ENCODE measurements around the gene PSMC6.
"Not testable (repeated sequence)": the region's sequence is repeated elsewhere in the genome, so short reads cannot be mapped to it uniquely, and the experiment has no call there.

The PSMC6 gene

DNA sequence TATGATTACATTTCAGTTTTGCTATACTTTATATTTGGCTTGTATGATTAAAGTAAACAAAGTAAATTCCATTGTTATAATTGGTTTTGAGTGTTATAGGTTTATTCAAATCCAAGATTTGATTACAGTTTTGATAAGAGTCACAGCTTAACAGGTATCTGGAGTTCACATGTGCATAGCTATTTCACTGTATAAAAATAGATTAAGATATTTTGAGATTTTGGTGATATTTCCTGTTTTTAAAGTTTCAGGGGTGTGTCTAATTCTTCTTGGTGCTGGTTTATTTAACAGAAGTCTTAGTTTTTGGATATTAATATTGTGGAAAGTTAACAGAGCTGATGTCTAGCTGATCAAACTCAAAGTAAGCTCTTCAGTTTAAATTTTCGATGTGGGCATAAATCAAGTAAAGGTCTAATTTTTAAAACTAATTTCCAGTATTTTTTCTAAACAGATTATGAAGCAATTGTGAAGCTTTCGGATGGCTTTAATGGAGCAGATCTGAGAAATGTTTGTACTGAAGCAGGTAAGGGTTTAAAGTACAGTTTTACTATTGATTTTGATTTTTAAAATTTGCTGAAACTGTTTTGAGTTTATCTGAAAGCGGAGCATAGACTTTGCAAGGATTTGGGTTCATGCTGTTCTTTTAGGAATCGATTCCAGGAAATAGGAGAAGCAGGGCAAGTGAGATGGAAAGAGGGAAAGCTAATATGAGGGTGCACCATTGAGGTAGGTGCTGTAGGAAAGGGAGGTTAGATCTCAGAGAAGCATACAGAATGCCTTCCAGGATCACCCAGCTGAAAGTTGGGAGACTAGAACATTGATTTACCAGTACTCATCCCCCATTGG is 16.7 kb downstream of the PSMC6 start:
- no peak for DNase-seq

DNA sequence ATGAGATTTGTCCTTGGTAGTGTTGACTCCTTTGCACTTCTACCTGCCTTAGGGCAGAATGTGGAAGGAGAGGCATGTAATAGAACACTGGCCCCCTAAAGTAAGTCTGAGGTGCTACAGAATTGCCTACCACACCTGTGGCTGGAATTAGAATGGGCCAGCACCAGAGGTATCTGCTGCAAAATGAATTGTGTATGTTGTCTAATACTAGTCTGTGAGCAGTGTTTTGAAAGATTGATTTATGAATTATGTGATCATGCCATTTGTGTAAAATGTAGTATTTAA is 17.3 kb downstream of the PSMC6 start:
- no peak for DNase-seq

DNA sequence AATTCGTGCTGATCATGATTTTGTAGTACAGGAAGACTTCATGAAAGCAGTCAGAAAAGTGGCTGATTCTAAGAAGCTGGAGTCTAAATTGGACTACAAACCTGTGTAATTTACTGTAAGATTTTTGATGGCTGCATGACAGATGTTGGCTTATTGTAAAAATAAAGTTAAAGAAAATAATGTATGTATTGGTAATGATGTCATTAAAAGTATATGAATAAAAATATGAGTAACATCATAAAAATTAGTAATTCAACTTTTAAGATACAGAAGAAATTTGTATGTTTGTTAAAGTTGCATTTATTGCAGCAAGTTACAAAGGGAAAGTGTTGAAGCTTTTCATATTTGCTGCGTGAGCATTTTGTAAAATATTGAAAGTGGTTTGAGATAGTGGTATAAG is 20.5 kb downstream of the PSMC6 start:
- not testable (repeated sequence) for DNase-seq

DNA sequence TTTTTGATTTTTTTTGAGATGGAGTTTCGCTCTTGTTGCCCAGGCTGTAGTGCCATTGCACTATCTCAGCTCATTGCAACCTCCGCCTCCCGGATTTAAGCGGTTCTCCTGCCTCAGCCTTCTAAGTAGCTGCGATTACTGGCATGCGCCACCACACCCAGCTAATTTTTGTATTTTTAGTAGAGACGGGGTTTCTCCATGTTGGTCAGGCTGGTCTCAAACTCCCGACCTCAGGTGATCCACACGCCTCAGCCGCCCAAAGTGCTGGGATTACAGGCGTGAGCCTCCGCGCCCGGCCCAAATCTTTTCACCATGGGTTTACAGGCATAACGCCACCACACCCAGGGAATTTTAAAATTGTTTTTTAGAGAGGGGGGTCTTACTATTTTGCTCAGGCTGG is 22.0 kb downstream of the PSMC6 start:
- DNase-seq = not testable (repeated sequence)

DNA sequence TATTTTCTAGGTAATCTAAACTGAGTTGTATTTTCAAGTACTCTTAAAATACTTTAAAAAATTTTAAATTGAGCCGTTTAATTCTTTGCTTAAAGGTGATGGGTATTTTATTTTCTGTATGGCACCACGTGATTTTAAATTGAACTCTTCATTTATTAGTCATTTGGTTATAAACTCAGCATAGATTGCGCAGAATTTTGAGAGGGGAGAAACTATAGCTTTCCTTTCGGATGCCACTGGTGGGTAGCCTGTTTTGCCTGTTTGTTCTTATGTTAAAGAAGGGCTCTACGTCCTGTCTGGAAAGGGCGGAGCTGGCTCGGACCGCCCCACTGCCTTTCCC is 22.6 kb downstream of the PSMC6 start:
- no peak for DNase-seq

DNA sequence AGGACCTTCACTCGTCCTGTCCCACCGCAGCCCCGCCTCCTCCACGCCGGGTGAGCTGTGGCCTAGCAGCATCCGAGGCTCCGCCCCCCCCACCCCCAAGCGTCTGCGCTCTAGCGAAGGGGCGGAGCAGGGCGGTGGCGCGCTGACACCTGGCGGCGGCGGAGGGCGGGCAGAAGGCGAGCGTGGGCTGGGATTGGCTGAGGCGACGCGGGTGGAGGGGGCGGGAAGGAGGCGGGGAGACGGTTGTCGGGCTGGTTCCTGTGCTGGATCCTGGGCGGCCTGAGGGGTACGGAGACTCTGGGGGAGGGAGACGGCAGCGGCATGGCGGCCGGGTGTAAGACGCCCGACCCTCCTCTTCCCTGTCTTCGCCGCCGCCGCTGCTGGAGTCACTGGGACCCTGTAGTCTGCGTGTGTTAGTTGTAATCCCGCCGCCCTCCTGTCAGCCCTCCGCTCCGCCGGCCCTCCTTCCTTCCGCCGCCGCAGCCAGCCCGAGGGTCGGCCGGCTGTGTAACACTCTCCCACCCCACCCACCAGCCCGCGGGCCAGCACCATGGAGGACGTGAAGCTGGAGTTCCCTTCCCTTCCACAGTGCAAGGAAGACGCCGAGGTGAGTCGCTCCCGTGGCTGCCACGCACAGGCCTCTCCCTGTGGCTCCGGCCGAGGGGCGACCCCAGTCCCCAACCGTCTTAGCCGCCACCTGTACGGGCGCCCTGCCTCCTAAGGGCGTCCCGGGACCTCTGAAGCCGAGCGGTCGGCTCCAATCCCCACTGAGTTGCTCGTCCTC is 23.1 kb downstream of the PSMC6 start, which contains the start of gene STYX:
STYX (plus strand) TSS at position 242 of the 784 bp plus-strand sequence; CDS start at position 551, 309 bp downstream.
- DNase-seq = peak; percentile 99

DNA sequence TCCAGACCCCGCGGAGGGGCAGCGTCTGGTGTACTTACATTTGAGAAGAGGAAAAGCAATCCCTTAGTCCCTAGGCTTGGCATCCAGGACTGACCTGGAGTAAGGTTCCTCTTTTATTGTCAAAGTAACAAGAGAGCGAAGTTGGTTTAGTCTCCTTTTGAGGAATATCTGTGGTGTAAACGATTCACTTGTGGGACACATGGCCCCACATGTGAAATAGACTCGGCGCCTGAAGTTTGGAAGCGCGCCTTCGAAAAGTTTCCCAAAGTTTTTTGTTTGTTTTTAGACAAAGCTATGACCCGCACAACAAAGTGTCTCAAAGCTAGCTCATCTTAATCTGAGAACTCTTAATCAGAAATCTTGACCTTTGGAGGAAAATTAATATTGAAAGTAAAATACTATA is 23.7 kb downstream of the PSMC6 start:
- DNase-seq = no peak

DNA sequence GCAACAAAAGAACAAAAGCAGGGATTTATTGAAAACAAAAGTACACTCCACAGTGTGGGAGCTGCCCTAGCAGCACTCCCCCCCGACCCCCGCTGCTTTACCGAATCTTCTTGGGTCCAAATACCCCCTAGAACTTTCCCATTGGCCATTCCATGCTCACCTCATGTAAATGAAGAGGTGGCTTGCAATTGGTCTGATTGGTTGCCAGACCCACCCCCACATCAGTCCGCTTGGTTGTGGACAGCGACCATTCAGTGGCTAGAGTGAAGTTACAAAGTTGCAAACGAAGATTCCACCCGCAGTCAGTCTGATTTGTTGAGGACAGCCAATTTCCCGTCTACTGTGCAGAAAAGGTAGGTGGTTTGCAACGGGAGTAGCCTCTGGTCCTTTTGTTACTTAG is 26.8 kb downstream of the PSMC6 start:
- DNase-seq = no peak

DNA sequence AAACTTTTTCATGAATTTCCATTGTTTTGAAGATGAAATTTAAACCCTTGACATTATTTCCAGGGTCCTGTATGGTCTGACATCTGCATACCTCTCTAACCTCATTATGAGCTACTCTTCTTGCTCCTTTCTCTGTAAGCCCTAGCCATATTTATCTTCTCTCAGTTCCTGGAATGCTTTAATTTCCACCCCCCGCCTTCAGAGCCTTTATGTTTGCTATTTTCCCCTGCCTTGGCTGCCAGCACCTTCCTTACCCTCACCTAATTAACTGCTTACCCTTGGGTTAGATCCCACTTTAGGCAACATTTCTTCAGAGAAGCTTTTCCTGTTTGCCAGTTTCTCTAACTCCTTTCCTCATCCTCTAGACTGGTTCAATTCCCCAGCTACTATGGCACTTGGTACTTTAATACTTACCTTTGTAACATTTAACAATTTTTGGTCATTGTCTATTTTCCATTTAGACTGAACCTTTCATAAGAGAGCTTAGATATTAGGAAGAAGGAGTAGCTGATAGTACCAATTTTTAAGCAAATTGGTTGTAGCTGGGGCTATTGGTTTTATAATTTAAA is 29.0 kb downstream of the PSMC6 start:
- no peak for DNase-seq

DNA sequence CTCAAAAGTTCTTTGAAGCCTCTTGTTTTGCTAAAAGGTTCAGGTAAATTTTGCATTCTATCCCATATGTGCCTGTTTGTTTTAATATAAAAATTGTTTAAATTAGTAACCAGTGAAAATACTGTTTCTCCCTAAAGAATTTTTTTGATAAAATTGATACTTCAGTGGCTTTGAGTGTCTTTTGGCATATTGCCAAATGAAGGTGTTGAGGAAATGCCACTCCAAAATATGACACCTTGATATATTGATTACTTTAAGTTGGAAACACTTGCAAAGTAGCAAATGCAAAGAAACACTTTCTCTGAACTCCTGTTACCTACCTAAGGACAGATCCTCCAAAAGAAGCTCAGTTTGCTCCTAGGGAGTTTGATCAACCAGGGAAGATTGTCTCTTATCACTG is 31.4 kb downstream of the PSMC6 start:
- no peak for DNase-seq

DNA sequence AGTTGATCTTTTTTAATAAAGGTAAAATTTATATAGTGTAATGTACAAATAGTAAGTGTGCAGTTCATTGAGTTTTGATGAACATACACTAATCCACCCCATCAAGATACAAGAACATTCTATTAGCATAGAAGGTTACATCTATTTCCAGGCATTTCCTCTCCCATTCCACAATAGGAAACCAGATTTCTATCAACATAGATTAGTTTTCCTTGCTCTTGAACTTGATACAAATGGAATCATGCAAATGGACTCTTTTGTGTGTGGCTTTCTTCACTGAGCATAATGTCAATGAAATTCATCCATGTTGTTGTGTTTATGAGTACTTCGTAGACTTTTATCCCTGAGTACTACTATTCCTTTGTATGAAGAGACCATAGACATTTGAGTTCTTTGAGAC is 33.8 kb downstream of the PSMC6 start:
- DNase-seq = no peak

DNA sequence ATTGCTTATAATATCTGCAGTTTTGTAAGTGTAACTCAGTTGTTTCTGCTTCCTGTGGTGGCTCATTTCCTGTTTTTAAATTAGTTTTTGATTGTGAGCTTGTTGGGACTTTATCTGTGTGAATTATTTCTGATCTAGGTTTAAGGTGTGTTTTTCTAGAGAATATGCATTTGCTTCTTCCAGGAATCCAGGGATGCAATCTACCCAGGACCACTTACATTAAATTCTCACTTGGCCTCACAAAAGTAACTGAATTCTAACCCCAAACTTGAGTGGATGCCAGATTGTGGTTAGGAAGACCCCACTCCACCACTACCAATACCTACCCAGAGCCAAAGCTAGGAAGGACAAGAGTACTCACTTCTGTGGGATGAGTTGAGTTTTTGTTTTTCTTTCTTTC is 34.9 kb downstream of the PSMC6 start:
- DNase-seq = no peak

DNA sequence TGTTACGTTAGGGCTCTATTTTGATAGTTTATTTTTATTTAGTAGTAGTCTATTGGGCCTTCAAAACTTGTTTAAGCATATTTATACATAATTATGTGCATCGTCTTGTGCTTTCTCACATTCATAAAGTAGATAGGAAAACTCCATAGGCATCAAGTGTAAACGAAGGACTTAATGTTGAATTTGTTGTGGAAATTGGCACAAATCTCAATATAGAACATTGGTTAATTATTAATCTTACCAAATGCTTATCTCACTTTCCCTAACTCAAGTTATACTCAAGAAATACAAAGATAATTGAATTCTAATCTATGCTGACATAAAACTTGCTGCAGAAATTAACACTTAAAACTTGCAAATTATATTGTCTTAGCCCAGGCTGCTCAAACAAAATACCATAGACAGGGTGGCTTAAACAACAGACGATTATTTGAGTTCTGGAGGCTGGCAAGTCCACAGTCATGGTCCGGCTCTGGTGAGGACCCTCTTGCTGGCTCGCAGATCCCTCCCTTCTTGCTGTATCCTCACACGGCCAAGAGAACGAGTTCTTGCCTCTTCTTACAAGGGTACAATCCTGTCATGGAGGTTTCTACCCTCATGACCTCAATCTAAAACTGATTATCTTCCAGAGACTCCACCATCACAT is 41.8 kb downstream of the PSMC6 start:
- no peak for DNase-seq

DNA sequence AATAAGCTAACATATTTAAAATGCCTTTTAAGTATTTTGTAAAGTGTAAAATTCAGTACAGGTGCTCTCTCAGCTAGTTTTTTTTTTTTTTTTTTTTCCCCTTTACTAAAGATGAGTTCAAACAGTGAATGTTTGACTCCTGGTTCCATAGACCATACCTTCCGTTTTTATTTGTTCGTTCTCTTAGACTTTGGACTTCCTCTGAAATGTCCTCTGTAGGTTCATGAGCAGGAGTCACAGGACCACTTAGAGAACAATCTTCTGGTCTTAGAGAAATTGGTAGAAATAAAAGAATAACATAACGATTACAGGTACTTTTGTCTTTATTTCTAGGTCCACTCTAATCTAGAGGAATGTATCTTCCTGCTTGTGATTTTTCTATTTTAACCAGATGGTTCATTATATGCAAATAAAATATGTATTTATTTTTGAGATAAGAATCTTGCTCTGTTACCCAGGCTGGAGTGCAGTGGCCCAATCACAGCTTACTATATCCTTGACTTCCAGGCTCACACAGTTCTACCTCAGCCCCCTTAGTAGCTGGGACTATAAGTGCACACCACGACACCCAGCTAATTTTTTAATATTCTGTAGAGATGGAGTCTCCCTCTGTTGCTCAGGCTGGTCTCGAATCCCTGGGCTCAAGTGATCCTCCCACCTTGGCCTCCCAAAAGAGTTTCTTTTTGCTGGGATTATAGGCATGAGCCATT is 48.8 kb downstream of the PSMC6 start:
- DNase-seq = no peak

DNA sequence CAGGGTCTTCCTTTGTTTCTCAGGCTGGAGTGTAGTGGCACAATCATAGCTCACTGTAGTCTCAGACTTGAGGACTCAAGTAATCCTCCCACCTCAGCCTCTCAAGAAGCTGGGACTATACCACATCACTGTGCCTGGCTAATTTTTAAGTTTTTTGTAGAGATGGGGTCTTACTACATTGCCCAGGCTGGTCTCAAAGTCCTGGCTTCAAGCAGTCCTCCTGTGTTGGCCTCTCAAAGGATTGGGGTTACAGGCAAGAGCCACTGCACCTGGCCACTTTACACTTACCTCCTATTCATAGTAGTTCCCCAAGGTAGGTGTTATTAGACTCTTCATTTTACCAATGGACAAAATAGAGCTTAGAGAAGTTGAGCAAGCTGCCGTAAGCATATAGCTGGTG is 52.1 kb downstream of the PSMC6 start:
- no peak for DNase-seq

DNA sequence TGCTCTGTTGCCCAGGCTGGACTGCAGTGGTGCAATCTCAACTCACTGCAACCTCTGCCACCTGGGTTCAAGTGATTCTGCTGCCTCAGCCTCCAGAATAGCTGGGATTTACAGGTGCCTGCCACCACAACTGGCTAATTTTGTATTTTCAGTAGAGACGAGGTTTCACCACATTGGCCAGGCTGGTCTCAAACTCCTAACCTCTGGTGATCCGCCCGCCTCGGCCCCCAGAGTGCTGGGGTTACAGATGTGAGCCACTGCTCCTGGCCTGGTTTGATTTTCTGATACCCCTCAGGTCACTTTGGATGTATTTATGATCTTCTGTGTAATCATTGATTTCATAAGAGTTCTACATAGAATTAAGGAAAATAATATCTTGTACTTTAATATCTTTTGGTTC is 55.9 kb downstream of the PSMC6 start:
- not testable (repeated sequence) for DNase-seq

DNA sequence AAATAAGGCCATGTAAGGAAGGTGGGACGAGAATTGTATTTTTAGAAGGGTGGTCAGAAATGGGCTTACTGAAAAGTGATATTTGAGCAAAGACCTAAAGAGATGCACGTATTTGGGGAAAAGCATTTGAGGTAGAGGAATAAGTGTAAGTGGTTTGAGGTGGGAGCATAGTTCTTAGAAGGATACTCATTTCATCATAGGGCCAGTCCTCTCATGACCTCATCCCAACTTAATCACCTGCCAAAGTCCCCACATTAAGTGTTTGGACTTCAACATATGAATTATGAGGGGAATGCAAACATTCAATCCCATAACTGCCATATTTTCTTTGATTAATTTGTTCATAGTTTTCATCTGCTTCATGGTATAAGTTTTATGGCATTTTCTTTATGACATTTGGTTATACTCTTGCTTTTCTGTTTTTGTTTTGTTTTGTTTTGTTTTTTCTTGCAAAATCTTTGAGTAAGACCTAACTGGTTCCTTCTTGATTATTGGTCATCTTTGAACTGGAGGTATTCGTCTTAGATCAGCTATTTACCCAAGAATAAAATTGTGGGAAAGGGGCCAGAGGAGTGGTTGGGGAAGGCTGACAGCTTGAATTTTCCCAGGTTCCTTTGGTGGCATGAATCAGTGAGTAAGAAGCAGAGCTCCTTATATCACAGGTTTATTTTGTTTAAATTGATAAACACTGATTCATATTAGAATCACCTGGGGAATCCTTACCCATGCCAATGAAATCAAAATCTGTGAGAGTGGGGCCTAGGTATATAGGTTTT is 60.2 kb downstream of the PSMC6 start:
- DNase-seq = no peak

DNA sequence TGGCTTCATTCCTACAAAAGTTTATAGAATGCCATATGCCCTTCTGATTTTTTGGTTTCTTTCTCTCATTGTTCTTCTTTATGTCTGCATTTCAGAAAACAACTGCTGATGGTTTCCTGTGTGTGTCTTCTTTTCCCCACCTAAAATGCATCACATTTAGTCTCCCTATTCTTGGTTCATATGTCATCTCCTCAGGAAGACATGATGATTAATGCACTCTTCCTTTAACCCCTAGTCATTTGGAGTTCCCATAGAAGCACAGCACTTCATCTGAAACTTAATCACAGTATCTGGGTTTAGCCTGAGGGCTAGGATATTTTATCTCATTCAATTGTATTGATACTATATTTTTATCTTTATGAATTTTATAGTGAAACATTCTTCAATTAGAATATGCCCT is 62.9 kb downstream of the PSMC6 start:
- no peak for DNase-seq

DNA sequence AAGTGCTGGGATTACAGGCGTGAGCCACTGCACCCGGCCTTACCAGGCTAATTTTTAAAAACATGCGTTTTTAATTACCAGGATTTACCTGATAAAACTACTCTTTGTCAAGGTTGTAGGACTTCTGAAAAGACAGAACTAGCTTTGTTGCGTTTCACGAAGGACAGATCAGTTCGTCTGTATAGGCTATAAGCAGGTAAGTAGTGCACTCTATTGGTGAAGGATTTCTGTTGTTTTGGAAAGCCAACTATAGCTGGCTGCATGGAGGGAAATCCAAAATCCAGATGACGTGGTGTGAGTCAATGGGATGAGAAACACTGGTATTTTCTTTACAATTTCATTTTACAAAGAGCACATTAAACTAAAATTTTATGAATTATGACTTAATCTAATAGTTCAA is 69.8 kb downstream of the PSMC6 start:
- no peak for DNase-seq

Measured in activated effector memory CD4-positive, alpha-beta T cell treated with anti-CD3 and anti-CD28 coated beads, Interleukin-2, amount 50 U/mL, for 16 hours (primary cell).